GM19351 (cell line): Measurements from ENCODE around the gene PHETA1.

Experiments used
- ATAC-seq: cut with Tn5 transposase; IDR thresholded peaks from one replicate; pipeline ENCODE4 v1.9.1; 2021; ENCODE audit warnings: mild to moderate bottlenecking, moderate library complexity; ENCODE audit not compliant: unreplicated experiment

Gene PHETA1

GRCh38 chr12:111328138-111328537 lies 40.8 kb downstream of the PHETA1 start:
- ATAC-seq = no peak

- no peak for ATAC-seq
These were observed 41.4 kb downstream of the PHETA1 start for GRCh38 chr12:111327474-111327873.

GRCh38 chr12:111322336-111323250 lies 46.3 kb downstream of the PHETA1 start:
- ATAC-seq = no peak

DNA sequence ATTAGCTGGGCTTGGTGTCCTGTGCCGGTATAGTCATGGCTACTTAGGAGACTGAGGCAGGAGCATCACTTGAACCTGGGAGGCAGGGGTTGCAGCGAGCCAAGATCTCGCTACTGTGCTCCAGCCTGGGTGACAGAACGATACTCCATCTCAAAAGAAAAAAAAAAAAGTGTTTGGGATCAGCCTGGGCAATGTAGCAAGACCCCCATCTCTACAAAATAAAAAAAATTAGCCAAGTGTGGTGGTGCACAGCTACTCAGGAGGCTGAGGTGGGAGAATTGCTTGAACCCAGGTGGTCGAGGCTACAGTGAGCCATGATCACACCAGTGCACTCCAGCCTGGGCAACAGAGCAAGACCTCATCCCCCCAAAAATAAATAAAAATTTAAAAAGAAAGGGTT lies 47.6 kb downstream of the PHETA1 start:
- ATAC-seq = no peak

DNA sequence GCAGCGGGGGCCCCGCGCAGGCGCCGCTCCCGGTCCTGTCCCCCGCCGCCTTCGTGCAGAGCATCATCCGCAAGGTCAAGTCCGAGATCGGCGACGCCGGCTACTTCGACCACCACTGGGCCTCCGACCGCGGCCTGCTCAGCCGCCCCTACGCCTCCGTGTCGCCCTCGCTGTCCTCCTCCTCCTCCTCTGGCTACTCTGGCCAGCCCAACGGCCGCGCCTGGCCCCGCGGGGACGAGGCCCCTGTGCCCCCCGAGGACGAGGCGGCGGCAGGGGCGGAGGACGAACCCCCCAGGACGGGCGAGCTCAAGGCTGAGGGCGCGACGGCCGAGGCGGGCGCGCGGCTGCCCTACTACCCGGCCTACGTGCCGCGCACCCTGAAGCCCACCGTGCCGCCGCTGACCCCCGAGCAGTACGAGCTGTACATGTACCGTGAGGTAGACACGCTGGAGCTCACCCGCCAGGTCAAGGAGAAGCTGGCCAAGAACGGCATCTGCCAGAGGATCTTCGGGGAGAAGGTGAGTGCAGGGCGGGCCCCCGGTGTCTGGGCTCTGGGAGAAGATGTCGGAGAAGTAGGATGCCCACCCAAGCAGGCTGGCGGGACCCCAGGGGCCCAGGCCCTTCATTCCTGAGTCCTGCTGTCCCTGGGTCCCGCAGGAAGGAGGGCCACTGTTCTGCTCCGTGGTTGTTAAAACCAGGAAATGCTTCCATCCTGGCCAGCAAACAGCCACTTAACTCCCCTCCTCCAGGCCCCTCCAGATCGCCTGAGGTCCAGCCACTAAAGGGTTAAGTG lies 48.4 kb downstream of the PHETA1 start:
- ATAC-seq = no peak

GRCh38 chr12:111319600-111320257 lies 49.2 kb downstream of the PHETA1 start:
- ATAC-seq = no peak

DNA sequence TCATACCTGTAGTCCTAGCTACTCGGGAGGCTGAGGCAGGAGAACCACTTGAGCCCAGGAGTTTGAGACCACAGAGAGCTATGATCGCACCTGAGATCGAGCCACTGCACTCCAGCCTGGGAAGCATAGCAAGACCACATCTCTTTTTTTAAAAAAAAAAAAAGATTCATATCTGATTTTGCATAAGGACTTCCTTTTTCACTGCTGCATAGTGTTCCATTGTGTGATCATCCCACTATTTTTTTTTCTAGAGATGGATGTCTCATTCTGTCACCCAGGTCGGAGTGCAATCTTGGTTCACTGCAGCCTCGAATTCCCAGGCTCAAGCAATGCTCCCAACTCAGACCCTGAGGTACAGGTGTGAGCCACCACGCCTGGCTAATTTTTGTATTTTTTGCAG lies 50.4 kb downstream of the PHETA1 start:
- no peak for ATAC-seq

GRCh38 chr12:111316671-111317070 lies 52.2 kb downstream of the PHETA1 start:
- no peak for ATAC-seq

DNA sequence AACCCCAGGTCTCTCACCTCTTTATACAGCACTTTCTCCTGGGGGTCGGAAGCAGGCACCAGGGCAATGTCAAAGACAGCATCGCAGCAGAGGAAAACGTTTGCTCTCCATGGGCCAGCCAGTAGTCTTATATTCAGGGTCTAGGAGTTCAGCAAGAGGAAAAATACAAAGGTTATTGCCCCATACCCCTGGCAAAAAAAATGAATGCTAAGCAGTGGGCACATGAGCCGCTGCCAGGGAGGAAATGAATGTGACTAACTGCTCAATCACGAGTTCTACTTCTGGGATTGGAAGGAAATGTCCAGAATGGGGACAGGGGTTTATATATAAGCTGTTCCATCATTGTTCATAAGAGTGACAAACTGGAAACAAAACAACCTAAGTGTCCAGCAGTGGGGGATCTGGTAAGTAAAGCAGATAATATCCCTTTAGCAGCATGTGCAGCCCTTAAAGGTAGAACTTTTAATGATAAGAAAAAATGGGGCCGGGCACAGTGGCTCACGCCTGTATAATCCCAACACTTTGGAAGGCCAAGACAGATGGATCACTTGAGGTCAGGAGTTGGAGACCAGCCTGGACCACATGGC lies 53.8 kb downstream of the PHETA1 start:
- no peak for ATAC-seq

- ATAC-seq = no peak
These were observed 55.0 kb downstream of the PHETA1 start for GRCh38 chr12:111313833-111314259.

DNA sequence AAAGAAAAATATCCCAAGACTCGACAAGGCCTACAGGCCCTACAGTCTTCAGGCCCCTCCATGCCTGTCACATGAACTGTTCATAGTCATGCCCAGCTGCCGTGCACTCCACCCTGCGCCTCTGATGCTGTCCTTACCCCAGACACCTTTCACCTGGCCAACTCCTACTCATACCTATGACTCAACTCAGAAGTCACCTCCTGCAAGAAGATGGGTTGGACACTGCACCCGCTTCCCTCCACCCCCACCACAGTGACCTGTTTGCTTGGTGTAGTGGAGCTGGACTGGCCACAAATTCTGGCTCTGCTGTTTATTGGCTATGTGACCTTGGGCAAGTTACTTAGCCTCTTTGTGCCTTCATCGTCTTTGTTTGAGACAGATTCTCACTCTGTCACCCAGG lies 56.2 kb downstream of the PHETA1 start:
- ATAC-seq = no peak

DNA sequence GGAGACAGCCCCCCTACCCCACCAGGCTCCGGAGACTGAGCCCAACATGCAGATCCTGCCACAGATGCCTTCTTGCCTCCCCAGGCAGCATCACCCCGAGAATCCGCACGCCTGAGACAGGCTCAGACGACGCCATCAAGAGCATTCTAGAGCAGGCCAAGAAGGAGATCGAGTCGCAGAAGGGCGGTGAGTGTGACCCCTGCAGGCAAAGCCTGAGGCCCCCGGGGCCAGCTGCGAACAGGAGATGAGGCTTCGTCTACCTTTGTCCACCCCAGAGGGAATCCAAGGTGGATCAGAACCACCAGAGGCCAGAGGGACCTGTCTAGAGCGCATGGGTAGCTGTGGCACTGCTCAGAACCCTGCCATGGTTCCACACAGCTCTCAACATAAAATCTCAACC lies 56.9 kb downstream of the PHETA1 start:
- ATAC-seq = no peak

DNA sequence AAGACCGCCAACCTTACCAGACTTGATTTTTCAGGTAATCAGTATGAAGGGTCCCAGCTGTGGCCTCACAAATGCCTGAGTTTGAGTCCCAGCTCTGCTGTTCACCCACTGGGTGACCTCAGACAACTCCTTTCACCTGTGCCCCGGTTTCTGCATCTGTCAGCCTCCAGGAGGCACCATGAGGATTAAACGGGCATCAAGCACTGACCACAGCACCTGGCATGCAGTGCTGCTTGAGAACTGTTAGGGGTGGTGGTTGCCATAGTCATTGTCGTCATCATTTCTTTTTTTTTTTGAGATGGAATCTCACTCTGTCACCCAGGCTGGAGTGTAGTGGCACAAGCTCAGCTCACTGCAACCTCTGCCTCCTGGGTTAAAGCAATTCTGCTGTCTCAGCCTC lies 57.9 kb downstream of the PHETA1 start:
- ATAC-seq = no peak
